Adrenal gland (tissue), 12 donors: ENCODE results near the gene DOCK1. TPM values are rescaled to one million over a fixed set of nuclear protein-coding genes. Genes with fewer than 3 reads are reported as not detected.

Experiments
- DNase-seq, 7 donors: peaks; one replicate each; pipeline ENCODE4 v3.0.0-alpha.2; 2019 to 2020
- H3K27ac ChIP-seq, 5 donors: fragments of 200-600 bp; sonication (generic) in 4 of 5; 1 replicate in 3 of 5; 2 replicates in 2 of 5; pipeline versions ENCODE4 v1.5.1 to v1.8.0; 2016 to 2020; ENCODE audit warnings: mild to moderate bottlenecking in 1 of 5
- H3K27me3 ChIP-seq: fragments of 200-600 bp; 2 replicates; pipeline ENCODE4 v1.8.0; 2021
- H3K36me3 ChIP-seq, 2 donors: fragments of 200-600 bp; replicated peaks in 1 of 2; 1 replicate in 1 of 2; 2 replicates in 1 of 2; pipeline versions ENCODE4 v1.5.1 to v1.8.0; 2018 to 2022
- H3K4me1 ChIP-seq, 2 donors: fragments of 200-600 bp; replicated peaks in 1 of 2; 1 replicate in 1 of 2; 2 replicates in 1 of 2; pipeline versions ENCODE4 v1.5.1 to v1.8.0; 2018 to 2021
- H3K4me3 ChIP-seq, 4 donors: fragments of 200-600 bp; sonication (generic) in 3 of 4; one replicate each; pipeline ENCODE4 v1.5.1; 2016 to 2018
- H3K9me3 ChIP-seq, 3 donors: fragments of 200-600 bp; sonication (generic) in 1 of 3; replicated peaks in 1 of 3; 1 replicate in 2 of 3; 2 replicates in 1 of 3; pipeline versions ENCODE4 v1.5.1 to v1.8.0; 2016 to 2021
- POLR2A ChIP-seq, 2 donors: fragments of 450-650 bp; IDR thresholded peaks; one replicate each; pipeline ENCODE4 v1.6.1; 2017; ENCODE audit warnings: antibody characterized with exemption in 2 of 2, mild to moderate bottlenecking in 2 of 2, moderate library complexity in 1 of 2
- WGBS, 4 donors: extraction: QIAGEN DNeasy Blood & Tissue Kit in 2 of 4; methylation state at CpG; one replicate each; pipeline versions ENCODE4 v1.1.5 to v1.1.7; 2013 to 2017; 5-methylcytosine and 5-hydroxymethylcytosine counted together
- intact Hi-C, 2 donors: fragments of 100-400 bp; cut with DNase I; formaldehyde crosslinking; loops; one replicate each; pipeline versions ENCODE4 v1.14.1 to v1.15.0; 2022 to 2023
- polyA plus RNA-seq, 3 donors: library from polyadenylated mRNA; stranded (reverse); fragments of 200-250 nt in 2 of 3; fragments of 350-450 nt in 1 of 3; fragmentation: Illumina TruSeq in 1 of 3; extraction: RNeasy Lipid Tissue Mini Kit (QIAGEN cat#74804) in 1 of 3; gene quantifications; one replicate each; pipeline ENCODE4 v1.2.3, GENCODE V29; 2013 to 2014
- total RNA-seq, 9 donors: library from RNA; depleted of rRNA in 4 of 9; stranded (reverse); fragments of >200 nt in 4 of 9; fragments of 120-200 nt in 1 of 9; fragmentation: NEBNext Ultra II Directional in 1 of 9; extraction: Animal tissue kit (Norgen Biotek cat#: 25700) in 1 of 9; gene quantifications; one replicate each; pipeline versions ENCODE4 v1.1.0 to v1.2.4, GENCODE V29; 2013 to 2023
- TF ChIP-seq, protein P1 (sequence below), 6 experiments: fragments of 450-650 bp in 4 of 6; fragments of 200-600 bp in 2 of 6; sonication (generic) in 1 of 6; IDR thresholded peaks; 1 replicate in 5 of 6; 2 replicates in 1 of 6; pipeline versions ENCODE4 v1.5.1 to v1.8.0; 2016 to 2021; ENCODE audit warnings: antibody characterized with exemption in 6 of 6, mild to moderate bottlenecking in 2 of 6, moderate library complexity in 1 of 6
- donor health status: healthy with polysubstance abuse.
- donor health status: Bipolar disorder and iron deficiency.
- donor health status: DM: yes; HTN: yes; CAD: no.
- donor health status: DM: no; HTN: no; CAD: no.
- donor health status: DM: no; HTN: no; CAD: no.
- donor health status: DM: yes; HTN: yes; CAD: no.

Gene DOCK1
- total and polyA plus RNA-seq, 12 donors, result 8.1 to 30.4 (median 21.6) TPM

DNA sequence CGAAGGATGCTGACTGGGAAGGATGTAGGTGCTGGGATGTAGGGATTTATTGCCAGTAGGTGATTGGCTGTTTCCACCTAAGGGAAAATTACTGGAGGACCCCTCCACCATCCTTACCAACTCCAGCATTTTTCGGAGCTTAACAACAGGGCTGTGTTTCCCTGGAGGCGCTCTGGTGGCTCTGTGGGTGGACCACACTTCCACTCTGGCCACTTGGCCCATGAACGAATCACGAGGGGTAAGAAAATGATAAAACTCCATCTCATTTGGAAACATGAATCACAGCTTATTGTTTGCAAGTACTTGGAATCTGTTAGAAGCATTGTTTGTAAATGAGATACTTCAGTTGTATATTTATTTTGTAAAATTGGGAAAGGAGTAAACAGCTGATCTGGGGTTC is 3.0 kb downstream of the DOCK1 start:
- H3K36me3 ChIP-seq, result no peaks in the 10 kb centered on the region

DNA sequence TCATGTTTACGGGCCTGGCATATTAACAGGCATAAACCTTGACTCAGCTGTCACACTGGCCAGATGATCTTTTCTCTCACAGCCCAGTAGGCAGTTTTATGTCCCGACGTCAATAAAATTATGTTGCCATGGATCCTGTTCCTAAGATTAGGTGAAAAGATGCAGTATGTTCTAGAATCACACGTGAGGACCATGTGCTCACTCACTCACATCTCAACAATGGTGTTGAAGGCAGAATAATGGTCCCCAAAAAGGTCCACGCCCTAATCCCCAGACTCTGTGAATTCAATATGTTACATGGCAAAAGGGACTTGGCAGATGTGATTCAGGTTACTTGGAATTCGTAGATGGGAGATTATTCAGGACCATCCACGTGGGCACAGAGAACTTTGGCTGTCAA is 3.5 kb downstream of the DOCK1 start:
- Histone ChIP-seq H3K27ac (no peak overlapping the region), H3K4me3 (no peak overlapping the region), H3K4me1 (peaks cover 0 to 7% of the 10 kb centered on the region in 2 donors), H3K27me3 (no peaks in the 10 kb centered on the region), H3K9me3 (no peaks in the 10 kb centered on the region), H3K36me3 (no peaks in the 10 kb centered on the region)
- intact Hi-C loops, result no loop called here
- no peak for TF ChIP-seq POLR2A (IDR thresholded peaks at IDR 0.05)
- TF ChIP-seq, protein P1, sequence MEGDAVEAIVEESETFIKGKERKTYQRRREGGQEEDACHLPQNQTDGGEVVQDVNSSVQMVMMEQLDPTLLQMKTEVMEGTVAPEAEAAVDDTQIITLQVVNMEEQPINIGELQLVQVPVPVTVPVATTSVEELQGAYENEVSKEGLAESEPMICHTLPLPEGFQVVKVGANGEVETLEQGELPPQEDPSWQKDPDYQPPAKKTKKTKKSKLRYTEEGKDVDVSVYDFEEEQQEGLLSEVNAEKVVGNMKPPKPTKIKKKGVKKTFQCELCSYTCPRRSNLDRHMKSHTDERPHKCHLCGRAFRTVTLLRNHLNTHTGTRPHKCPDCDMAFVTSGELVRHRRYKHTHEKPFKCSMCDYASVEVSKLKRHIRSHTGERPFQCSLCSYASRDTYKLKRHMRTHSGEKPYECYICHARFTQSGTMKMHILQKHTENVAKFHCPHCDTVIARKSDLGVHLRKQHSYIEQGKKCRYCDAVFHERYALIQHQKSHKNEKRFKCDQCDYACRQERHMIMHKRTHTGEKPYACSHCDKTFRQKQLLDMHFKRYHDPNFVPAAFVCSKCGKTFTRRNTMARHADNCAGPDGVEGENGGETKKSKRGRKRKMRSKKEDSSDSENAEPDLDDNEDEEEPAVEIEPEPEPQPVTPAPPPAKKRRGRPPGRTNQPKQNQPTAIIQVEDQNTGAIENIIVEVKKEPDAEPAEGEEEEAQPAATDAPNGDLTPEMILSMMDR (IDR thresholded peaks at IDR 0.05), result no peak
- no peak for DNase-seq
- 69 to 85% (median 77%) methylated on average over 7 of the region's 7 CpGs for WGBS, 4 donors

More for the DNA sequence above, 3.0 kb downstream of the DOCK1 start:
- DNase-seq, result no peak
- Histone ChIP-seq H3K27ac (no peak overlapping the region), H3K9me3 (no peaks in the 10 kb centered on the region), H3K4me3 (no peak overlapping the region), H3K4me1 (peaks cover 0 to 7% of the 10 kb centered on the region in 2 donors), H3K27me3 (no peaks in the 10 kb centered on the region)
- 78 to 87% (median 86%) methylated on average over 5 of the region's 5 CpGs for WGBS, 4 donors
- TF ChIP-seq, protein P1 (IDR thresholded peaks at IDR 0.05), result no peak
- no peak for TF ChIP-seq POLR2A (IDR thresholded peaks at IDR 0.05)
- intact Hi-C loops, result no loop called here

DNA sequence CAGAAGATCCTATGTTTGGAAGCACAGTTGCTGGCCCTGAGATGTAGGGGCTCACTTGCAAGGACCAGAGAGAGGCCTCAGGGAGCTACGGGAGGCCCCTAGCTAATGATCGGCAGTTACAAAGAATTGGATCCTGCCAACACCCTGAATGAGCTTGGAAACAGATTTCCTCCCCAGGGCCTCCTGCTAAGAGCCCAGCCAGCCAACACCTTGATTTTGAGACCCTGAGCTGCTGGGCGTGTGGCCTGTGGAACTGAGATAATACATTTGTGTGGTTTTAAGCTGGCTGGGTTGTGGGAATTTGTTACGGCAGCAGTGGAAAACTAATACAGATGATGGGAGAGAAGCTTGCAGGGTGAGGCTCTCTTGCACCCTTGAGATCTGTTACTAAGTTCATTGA is 3.9 kb downstream of the DOCK1 start:
- TF ChIP-seq, protein P1 (IDR thresholded peaks at IDR 0.05), result no peak
- no peak for TF ChIP-seq POLR2A (IDR thresholded peaks at IDR 0.05)
- no peak overlapping the region for H3K27ac ChIP-seq
- H3K4me1 ChIP-seq, result peaks cover 0 to 7% of the 10 kb centered on the region in 2 donors
- no peaks in the 10 kb centered on the region for H3K9me3 ChIP-seq
- H3K36me3 ChIP-seq, result no peaks in the 10 kb centered on the region
- H3K4me3 ChIP-seq, result no peak overlapping the region
- H3K27me3 ChIP-seq, result no peaks in the 10 kb centered on the region
- no peak for DNase-seq
- intact Hi-C loops, result no loop called here
- WGBS, 4 donors, result 80 to 100% (median 90%) methylated on average over 2 to 4 of the region's 4 CpGs

DNA sequence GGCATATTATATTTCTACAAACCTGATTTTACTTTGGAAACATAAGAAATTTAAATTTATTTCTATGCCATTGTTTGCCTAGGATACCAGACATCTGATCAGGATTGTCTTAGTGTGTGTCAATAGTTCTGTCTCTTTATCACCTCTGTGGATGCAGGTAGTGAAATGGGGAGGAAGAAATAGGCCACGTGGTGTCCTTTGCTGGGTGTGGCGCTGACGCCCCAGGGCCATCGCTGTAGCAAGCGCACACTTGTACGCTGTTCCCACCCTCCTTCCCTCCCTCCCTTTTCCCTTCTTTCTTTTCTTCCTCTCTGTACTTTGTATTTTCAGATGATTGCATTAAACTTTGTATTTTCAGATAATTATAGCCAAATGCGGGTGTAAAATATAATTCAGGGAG is 5.0 kb downstream of the DOCK1 start:
- no peaks in the 10 kb centered on the region for H3K27me3 ChIP-seq
- H3K9me3 ChIP-seq, result no peaks in the 10 kb centered on the region
- H3K27ac ChIP-seq, result no peak overlapping the region
- 95 to 97% (median 95%) methylated on average over 7 of the region's 7 CpGs for WGBS, 4 donors
- H3K4me1 ChIP-seq, result no peaks in the 10 kb centered on the region
- intact Hi-C loops, result no loop called here
- no peak overlapping the region for H3K4me3 ChIP-seq
- H3K36me3 ChIP-seq, result no peaks in the 10 kb centered on the region
- TF ChIP-seq, protein P1 (IDR thresholded peaks at IDR 0.05), result no peak
- no peak for TF ChIP-seq POLR2A (IDR thresholded peaks at IDR 0.05)
- no peak for DNase-seq
